ENCODE data around the gene CD58. TPM values are rescaled to one million over a fixed set of nuclear protein-coding genes. Genes with fewer than 3 reads are reported as not detected.

CD58 gene
- total RNA-seq, 1 experiment from 2014 or later, result 9.3 TPM

- Histone ChIP-seq H3K27me3 (ENCODE audit: control insufficient read depth, insufficient read depth, low read length) (no peaks in the 10 kb centered on the region), H3K36me3 (replicated peaks; ENCODE audit: control insufficient read depth, insufficient read depth, low read length) (no peaks in the 10 kb centered on the region), H3K4me3 (ENCODE audit: insufficient read depth, low read depth, low read length) (no peak overlapping the region)
- no peak for DNase-seq
Observed at GRCh38 chr1:116493484-116494352, 77.1 kb downstream of the CD58 start.

- H3K36me3 ChIP-seq (replicated peaks; ENCODE audit: control insufficient read depth, insufficient read depth, low read length), result no peaks in the 10 kb centered on the region
- no peaks in the 10 kb centered on the region for H3K27me3 ChIP-seq (ENCODE audit: control insufficient read depth, insufficient read depth, low read length)
- no peak for DNase-seq
- H3K4me3 ChIP-seq (ENCODE audit: insufficient read depth, low read depth, low read length), result no peak overlapping the region
Observed at GRCh38 chr1:116493036-116493435, 77.8 kb downstream of the CD58 start.

- Histone ChIP-seq H3K4me3 (ENCODE audit: insufficient read depth, low read depth, low read length) (no peak overlapping the region), H3K36me3 (replicated peaks; ENCODE audit: control insufficient read depth, insufficient read depth, low read length) (no peaks in the 10 kb centered on the region), H3K27me3 (ENCODE audit: control insufficient read depth, insufficient read depth, low read length) (no peaks in the 10 kb centered on the region)
- no peak for DNase-seq
Observed at GRCh38 chr1:116492358-116492811, 78.4 kb downstream of the CD58 start.

- no peaks in the 10 kb centered on the region for H3K36me3 ChIP-seq (replicated peaks; ENCODE audit: control insufficient read depth, insufficient read depth, low read length)
Observed at GRCh38 chr1:116491700-116492357, 79.0 kb downstream of the CD58 start.

DNA sequence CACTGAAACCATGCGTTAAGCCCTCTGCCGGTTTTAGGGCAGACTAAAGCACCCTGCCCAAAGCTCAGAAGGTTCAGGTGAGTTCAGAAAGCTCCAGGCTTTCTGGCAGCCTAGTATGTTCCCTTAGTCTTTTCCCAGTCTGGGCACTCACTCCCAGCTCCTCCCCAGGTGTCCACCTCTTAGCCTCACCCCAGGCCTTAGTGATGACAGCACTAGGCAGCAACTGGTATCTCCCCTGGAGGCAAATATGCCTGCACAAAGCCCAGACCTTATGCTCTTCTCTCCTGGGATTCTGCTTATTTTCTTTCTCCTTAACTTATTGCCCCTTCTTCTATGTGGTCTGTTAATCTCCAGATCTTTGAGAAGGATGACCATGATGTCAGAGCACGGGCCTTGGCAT lies 80.2 kb downstream of the CD58 start:
- H3K27me3 ChIP-seq (ENCODE audit: control insufficient read depth, insufficient read depth, low read length), result no peaks in the 10 kb centered on the region
- DNase-seq, result no peak
- H3K36me3 ChIP-seq (replicated peaks; ENCODE audit: control insufficient read depth, insufficient read depth, low read length), result no peaks in the 10 kb centered on the region
- H3K4me3 ChIP-seq (ENCODE audit: insufficient read depth, low read depth, low read length), result no peak overlapping the region

More at GRCh38 chr1:116491700-116492357, 79.0 kb downstream of the CD58 start:
- Histone ChIP-seq H3K4me3 (ENCODE audit: insufficient read depth, low read depth, low read length) (no peak overlapping the region), H3K27me3 (ENCODE audit: control insufficient read depth, insufficient read depth, low read length) (no peaks in the 10 kb centered on the region)
- DNase-seq, result no peak

GRCh38 chr1:116489231-116489697 lies 81.6 kb downstream of the CD58 start:
- no peak for DNase-seq
- no peaks in the 10 kb centered on the region for H3K36me3 ChIP-seq (replicated peaks; ENCODE audit: control insufficient read depth, insufficient read depth, low read length)
- no peaks in the 10 kb centered on the region for H3K27me3 ChIP-seq (ENCODE audit: control insufficient read depth, insufficient read depth, low read length)
- no peak overlapping the region for H3K4me3 ChIP-seq (ENCODE audit: insufficient read depth, low read depth, low read length)

DNA sequence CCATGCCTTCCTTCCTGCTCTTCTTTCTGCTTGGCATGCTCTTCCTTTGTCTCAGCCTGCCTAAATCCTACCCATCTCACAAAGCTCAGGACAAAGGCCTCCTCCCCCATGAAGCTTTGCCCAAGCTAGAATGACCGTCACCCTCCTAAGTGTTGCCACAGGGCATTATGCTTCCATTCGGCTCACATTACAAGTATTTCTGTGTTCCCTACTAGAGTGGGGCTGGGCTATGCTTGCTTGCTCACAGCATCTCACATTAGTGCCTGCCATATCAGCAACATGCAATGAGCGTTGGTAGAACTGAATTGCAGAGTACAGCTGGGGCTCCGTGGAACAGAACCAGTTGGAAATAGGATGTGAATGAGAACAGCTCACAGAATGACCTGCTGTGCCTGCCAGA lies 82.8 kb downstream of the CD58 start:
- H3K4me3 ChIP-seq (ENCODE audit: insufficient read depth, low read depth, low read length), result no peak overlapping the region
- DNase-seq, result no peak
- H3K36me3 ChIP-seq (replicated peaks; ENCODE audit: control insufficient read depth, insufficient read depth, low read length), result no peaks in the 10 kb centered on the region
- no peaks in the 10 kb centered on the region for H3K27me3 ChIP-seq (ENCODE audit: control insufficient read depth, insufficient read depth, low read length)

GRCh38 chr1:116487583-116487982 lies 83.2 kb downstream of the CD58 start:
- Histone ChIP-seq H3K27me3 (ENCODE audit: control insufficient read depth, insufficient read depth, low read length) (no peaks in the 10 kb centered on the region), H3K36me3 (replicated peaks; ENCODE audit: control insufficient read depth, insufficient read depth, low read length) (no peaks in the 10 kb centered on the region), H3K4me3 (ENCODE audit: insufficient read depth, low read depth, low read length) (no peak overlapping the region)
- no peak for DNase-seq

- no peaks in the 10 kb centered on the region for H3K27me3 ChIP-seq (ENCODE audit: control insufficient read depth, insufficient read depth, low read length)
- no peaks in the 10 kb centered on the region for H3K36me3 ChIP-seq (replicated peaks; ENCODE audit: control insufficient read depth, insufficient read depth, low read length)
- DNase-seq, result no peak
- H3K4me3 ChIP-seq (ENCODE audit: insufficient read depth, low read depth, low read length), result no peak overlapping the region
Observed at GRCh38 chr1:116487031-116487430, 83.8 kb downstream of the CD58 start.

- Histone ChIP-seq H3K4me3 (ENCODE audit: insufficient read depth, low read depth, low read length) (no peak overlapping the region), H3K27me3 (ENCODE audit: control insufficient read depth, insufficient read depth, low read length) (no peaks in the 10 kb centered on the region), H3K36me3 (replicated peaks; ENCODE audit: control insufficient read depth, insufficient read depth, low read length) (no peaks in the 10 kb centered on the region)
- no peak for DNase-seq
Observed at GRCh38 chr1:116486424-116486823, 84.4 kb downstream of the CD58 start.

- Histone ChIP-seq H3K4me3 (ENCODE audit: insufficient read depth, low read depth, low read length) (no peak overlapping the region), H3K36me3 (replicated peaks; ENCODE audit: control insufficient read depth, insufficient read depth, low read length) (no peaks in the 10 kb centered on the region)
- DNase-seq, result no peak
Observed at GRCh38 chr1:116485976-116486375, 84.8 kb downstream of the CD58 start.

GRCh38 chr1:116485071-116485735 lies 85.6 kb downstream of the CD58 start:
- peak; percentile 84 for DNase-seq
- H3K27me3 ChIP-seq (ENCODE audit: control insufficient read depth, insufficient read depth, low read length), result no peaks in the 10 kb centered on the region

More at GRCh38 chr1:116485976-116486375, 84.8 kb downstream of the CD58 start:
- H3K27me3 ChIP-seq (ENCODE audit: control insufficient read depth, insufficient read depth, low read length), result no peaks in the 10 kb centered on the region

GRCh38 chr1:116483481-116484309 lies 87.1 kb downstream of the CD58 start:
- H3K4me3 ChIP-seq (ENCODE audit: insufficient read depth, low read depth, low read length), result no peak overlapping the region
- no peaks in the 10 kb centered on the region for H3K36me3 ChIP-seq (replicated peaks; ENCODE audit: control insufficient read depth, insufficient read depth, low read length)
- no peak for DNase-seq
- no peaks in the 10 kb centered on the region for H3K27me3 ChIP-seq (ENCODE audit: control insufficient read depth, insufficient read depth, low read length)

More at GRCh38 chr1:116485071-116485735, 85.6 kb downstream of the CD58 start:
- Histone ChIP-seq H3K36me3 (replicated peaks; ENCODE audit: control insufficient read depth, insufficient read depth, low read length) (no peaks in the 10 kb centered on the region), H3K4me3 (ENCODE audit: insufficient read depth, low read depth, low read length) (no peak overlapping the region)

- H3K4me3 ChIP-seq (ENCODE audit: insufficient read depth, low read depth, low read length), result no peak overlapping the region
- DNase-seq, result no peak
- no peaks in the 10 kb centered on the region for H3K27me3 ChIP-seq (ENCODE audit: control insufficient read depth, insufficient read depth, low read length)
- no peaks in the 10 kb centered on the region for H3K36me3 ChIP-seq (replicated peaks; ENCODE audit: control insufficient read depth, insufficient read depth, low read length)
Observed at GRCh38 chr1:116482490-116482889, 88.3 kb downstream of the CD58 start.

Measured in H7 (cell line).